Endothelial cell of umbilical vein (primary cell): ENCODE results near the gene CBLB.

Experiments used
- EZH2 ChIP-seq: IDR thresholded peaks from 2 replicates; pipeline ENCODE4 v1.6.1; 2012; ENCODE audit warnings: borderline replicate concordance, low read depth, mild to moderate bottlenecking, moderate library complexity, low read length, inconsistent platforms; ENCODE audit not compliant: severe bottlenecking
- JUN ChIP-seq: IDR thresholded peaks from 2 replicates; pipeline ENCODE4 v1.6.1; 2011; ENCODE audit warnings: borderline replicate concordance, low read depth; ENCODE audit not compliant: insufficient read length, insufficient read depth
- MYC ChIP-seq: IDR thresholded peaks from one replicate; pipeline ENCODE4 v1.6.1; 2011; ENCODE audit warnings: mild to moderate bottlenecking, low read depth, low read length
- POLR2A ChIP-seq: IDR thresholded peaks from 2 replicates; pipeline ENCODE4 v1.6.1; 2012; ENCODE audit warnings: low read depth, mild to moderate bottlenecking, control low read depth, low read length
- POLR2AphosphoS5 ChIP-seq: IDR thresholded peaks from 2 replicates; pipeline ENCODE4 v1.6.1; 2012; ENCODE audit warnings: low read depth, mild to moderate bottlenecking, control low read depth, low read length, moderate library complexity; ENCODE audit not compliant: insufficient read depth
- TF ChIP-seq, protein P1 (sequence below), 2 donors: IDR thresholded peaks; 1 replicate in 1 of 2; 2 replicates in 1 of 2; pipeline ENCODE4 v1.5.1; 2011; ENCODE audit warnings: low read length in 2 of 2, mild to moderate bottlenecking in 2 of 2, moderate library complexity in 2 of 2, control low read depth in 1 of 2, inconsistent platforms in 1 of 2, low read depth in 1 of 2; ENCODE audit not compliant: insufficient read depth in 1 of 2; ENCODE audit errors: extremely low read depth in 1 of 2
- TF ChIP-seq, protein P2 (sequence below): IDR thresholded peaks from 2 replicates; pipeline ENCODE4 v1.6.1; 2011; ENCODE audit not compliant: insufficient read depth, insufficient read length

DNA sequence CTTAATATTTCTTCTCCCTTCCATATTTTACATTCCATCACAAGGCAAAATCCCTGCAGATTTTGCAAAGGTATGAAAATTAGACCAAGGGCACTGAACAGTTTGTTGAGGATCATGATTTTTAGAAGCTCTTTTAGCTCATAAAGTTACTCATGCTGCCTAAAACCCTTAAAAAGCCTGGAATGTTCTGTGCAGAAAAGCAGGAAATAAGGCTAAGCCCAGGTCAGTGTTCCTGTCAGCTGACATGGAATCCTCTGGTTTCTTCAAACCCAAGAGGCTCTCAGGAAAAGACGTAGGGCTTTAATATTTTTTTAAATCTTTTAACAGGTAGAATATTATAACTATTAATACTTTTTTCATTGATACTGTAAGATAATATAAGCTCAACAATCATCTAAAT, 8.2 kb downstream of the CBLB start:
- TF ChIP-seq, protein P1, sequence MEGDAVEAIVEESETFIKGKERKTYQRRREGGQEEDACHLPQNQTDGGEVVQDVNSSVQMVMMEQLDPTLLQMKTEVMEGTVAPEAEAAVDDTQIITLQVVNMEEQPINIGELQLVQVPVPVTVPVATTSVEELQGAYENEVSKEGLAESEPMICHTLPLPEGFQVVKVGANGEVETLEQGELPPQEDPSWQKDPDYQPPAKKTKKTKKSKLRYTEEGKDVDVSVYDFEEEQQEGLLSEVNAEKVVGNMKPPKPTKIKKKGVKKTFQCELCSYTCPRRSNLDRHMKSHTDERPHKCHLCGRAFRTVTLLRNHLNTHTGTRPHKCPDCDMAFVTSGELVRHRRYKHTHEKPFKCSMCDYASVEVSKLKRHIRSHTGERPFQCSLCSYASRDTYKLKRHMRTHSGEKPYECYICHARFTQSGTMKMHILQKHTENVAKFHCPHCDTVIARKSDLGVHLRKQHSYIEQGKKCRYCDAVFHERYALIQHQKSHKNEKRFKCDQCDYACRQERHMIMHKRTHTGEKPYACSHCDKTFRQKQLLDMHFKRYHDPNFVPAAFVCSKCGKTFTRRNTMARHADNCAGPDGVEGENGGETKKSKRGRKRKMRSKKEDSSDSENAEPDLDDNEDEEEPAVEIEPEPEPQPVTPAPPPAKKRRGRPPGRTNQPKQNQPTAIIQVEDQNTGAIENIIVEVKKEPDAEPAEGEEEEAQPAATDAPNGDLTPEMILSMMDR (IDR thresholded peaks at IDR 0.05; ENCODE audit: extremely low read depth in 1 of 2, insufficient read depth in 1 of 2, low read depth in 1 of 2, low read length in 2 of 2), result no peak
- no peak for TF ChIP-seq EZH2
- TF ChIP-seq POLR2A, result no peak
- no peak for TF ChIP-seq MYC
- TF ChIP-seq JUN, result no peak
- no peak for TF ChIP-seq POLR2AphosphoS5
- TF ChIP-seq, protein P2, sequence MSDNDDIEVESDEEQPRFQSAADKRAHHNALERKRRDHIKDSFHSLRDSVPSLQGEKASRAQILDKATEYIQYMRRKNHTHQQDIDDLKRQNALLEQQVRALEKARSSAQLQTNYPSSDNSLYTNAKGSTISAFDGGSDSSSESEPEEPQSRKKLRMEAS, result no peak
